GM23338 (cell line): Measurements from ENCODE around the gene BCL2. TPM values are rescaled to one million over a fixed set of nuclear protein-coding genes. Genes with fewer than 3 reads are reported as not detected.

ENCODE experiments used
- ATAC-seq: fragments of 200-7000 bp; cut with Tn5 transposase; 3 replicates; pipeline ENCODE4 v1.9.1; 2020
- DNase-seq: peaks from one replicate; pipeline ENCODE4 v3.0.0-alpha.2; 2015; ENCODE audit warnings: low spot score
- H2AFZ ChIP-seq: fragments of 200-600 bp; sonication (generic); 2 replicates; pipeline ENCODE4 v1.8.0; 2016; ENCODE audit warnings: antibody characterized with exemption, mild to moderate bottlenecking, moderate library complexity
- H3F3A ChIP-seq: fragments of 200-600 bp; sonication (generic); replicated peaks from 2 replicates; pipeline ENCODE4 v1.8.0; 2017; ENCODE audit warnings: antibody characterized with exemption, mixed run types, low read depth
- H3K27ac ChIP-seq: fragments of 200-600 bp; sonication (generic); 2 replicates; pipeline ENCODE4 v1.6.1; 2016; ENCODE audit warnings: low read depth
- H3K27me3 ChIP-seq: fragments of 200-600 bp; sonication (generic); 2 replicates; pipeline ENCODE4 v1.8.0; 2016; ENCODE audit warnings: mild to moderate bottlenecking, mixed run types, moderate library complexity; ENCODE audit not compliant: insufficient read depth
- H3K36me3 ChIP-seq: fragments of 200-600 bp; sonication (generic); 2 replicates; pipeline ENCODE4 v1.8.0; 2016; ENCODE audit warnings: mild to moderate bottlenecking; ENCODE audit not compliant: insufficient read depth
- H3K4me1 ChIP-seq: fragments of 200-600 bp; sonication (generic); 2 replicates; pipeline ENCODE4 v1.8.0; 2016; ENCODE audit warnings: mild to moderate bottlenecking, moderate library complexity; ENCODE audit not compliant: insufficient read depth
- H3K4me2 ChIP-seq: fragments of 200-600 bp; sonication (generic); 2 replicates; pipeline ENCODE4 v1.7.1; 2017; ENCODE audit warnings: mixed run types
- H3K4me3 ChIP-seq: fragments of 200-600 bp; sonication (generic); 2 replicates; pipeline ENCODE4 v1.6.1; 2016; ENCODE audit warnings: mixed run types
- H3K79me2 ChIP-seq: fragments of 200-600 bp; sonication (generic); replicated peaks from 2 replicates; pipeline ENCODE4 v1.8.0; 2017; ENCODE audit warnings: mild to moderate bottlenecking; ENCODE audit not compliant: insufficient read depth
- H3K9me2 ChIP-seq: fragments of 200-600 bp; sonication (generic); 2 replicates; pipeline ENCODE4 v1.8.0; 2017; ENCODE audit not compliant: insufficient read depth
- H4K20me1 ChIP-seq: fragments of 200-600 bp; sonication (generic); replicated peaks from 2 replicates; pipeline ENCODE4 v1.8.0; 2017; ENCODE audit warnings: mild to moderate bottlenecking; ENCODE audit not compliant: insufficient read depth
- H3K27ac Mint-ChIP-seq: 2 replicates; pipeline ENCODE4 v1.8.0; 2020; ENCODE audit warnings: inconsistent platforms, mild to moderate bottlenecking, moderate library complexity, mixed read lengths
- H3K27me3 Mint-ChIP-seq: 3 replicates; pipeline ENCODE4 v1.8.0; 2022; ENCODE audit warnings: low read depth, mild to moderate bottlenecking, moderate library complexity, mixed read lengths, inconsistent platforms; ENCODE audit not compliant: insufficient read depth, poor library complexity
- H3K36me3 Mint-ChIP-seq: 3 replicates; pipeline ENCODE4 v1.8.0; 2021; ENCODE audit warnings: low read depth, mild to moderate bottlenecking, inconsistent platforms, moderate library complexity, mixed read lengths
- H3K4me1 Mint-ChIP-seq: 3 replicates; pipeline ENCODE4 v1.8.0; 2020; ENCODE audit warnings: mild to moderate bottlenecking, inconsistent platforms, mixed read lengths
- H3K4me3 Mint-ChIP-seq: 3 replicates; pipeline ENCODE4 v1.8.0; 2021; ENCODE audit warnings: moderate library complexity, mild to moderate bottlenecking, inconsistent platforms, mixed read lengths
- H3K9me3 Mint-ChIP-seq: 3 replicates; pipeline ENCODE4 v1.8.0; 2020; ENCODE audit warnings: moderate library complexity, mild to moderate bottlenecking, inconsistent platforms, mixed read lengths
- CREB1 ChIP-seq: fragments of 250-450 bp; sonication (Bioruptor Pico); IDR thresholded peaks from 2 replicates; pipeline ENCODE4 v1.5.0; 2020; ENCODE audit warnings: low read depth, mild to moderate bottlenecking, moderate library complexity
- EZH2 ChIP-seq: fragments of 200-600 bp; sonication (generic); IDR thresholded peaks from one replicate; pipeline ENCODE4 v1.8.0; 2017; ENCODE audit warnings: antibody characterized with exemption, mild to moderate bottlenecking, low read depth; ENCODE audit not compliant: unreplicated experiment
- EZH2phosphoT487 ChIP-seq: fragments of 200-600 bp; sonication (generic); IDR thresholded peaks from one replicate; pipeline ENCODE4 v1.8.1; 2018; ENCODE audit warnings: antibody characterized with exemption; ENCODE audit not compliant: unreplicated experiment
- JUNB ChIP-seq: IDR thresholded peaks from one replicate; pipeline ENCODE4 v1.6.1; 2016; ENCODE audit warnings: antibody characterized with exemption; ENCODE audit not compliant: unreplicated experiment
- NANOG ChIP-seq: IDR thresholded peaks from 2 replicates; pipeline ENCODE4 v1.6.1; 2016; ENCODE audit warnings: antibody characterized with exemption, borderline replicate concordance
- POLR2AphosphoS5 ChIP-seq: IDR thresholded peaks from 2 replicates; pipeline ENCODE4 v1.6.1; 2016; ENCODE audit warnings: antibody characterized with exemption, low read depth
- STAT1 ChIP-seq: IDR thresholded peaks from one replicate; pipeline ENCODE4 v1.6.1; 2016; ENCODE audit warnings: antibody characterized with exemption; ENCODE audit not compliant: unreplicated experiment
- ZNF114 ChIP-seq: fragments of 250-450 bp; sonication (Bioruptor Pico); IDR thresholded peaks from 2 replicates; pipeline ENCODE4 v1.5.0; 2020; ENCODE audit warnings: mild to moderate bottlenecking, moderate library complexity
- ZNF331 ChIP-seq: fragments of 250-450 bp; sonication (Bioruptor Pico); IDR thresholded peaks from 2 replicates; pipeline ENCODE4 v1.5.0; 2020; ENCODE audit warnings: low read depth, mild to moderate bottlenecking, moderate library complexity
- polyA plus RNA-seq: library from polyadenylated mRNA; unstranded; fragments of >200 nt; fragmentation: Nextera tagmentation; extraction: Ambion mirVana; gene quantifications from 2 replicates; pipeline ENCODE4 v1.2.1, GENCODE V29; 2016
- total RNA-seq: library from RNA; depleted of rRNA; stranded (reverse); fragments of >200 nt; shearing (Covaris generic); gene quantifications from 2 replicates; pipeline ENCODE4 v1.2.3, GENCODE V29; 2014
- TF ChIP-seq, protein P1 (sequence below): fragments of 250-450 bp; sonication (Bioruptor Pico); IDR thresholded peaks from 2 replicates; pipeline ENCODE4 v1.5.0; 2020; ENCODE audit warnings: mild to moderate bottlenecking, moderate library complexity
- TF ChIP-seq, protein P2 (sequence below): IDR thresholded peaks from one replicate; pipeline ENCODE4 v1.6.1; 2018; ENCODE audit warnings: antibody characterized with exemption; ENCODE audit not compliant: unreplicated experiment
- TF ChIP-seq, protein P3 (sequence below), 2 experiments: fragments of 200-600 bp in 1 of 2; sonication (generic) in 1 of 2; conservative IDR thresholded peaks; 2 replicates each; pipeline versions ENCODE4 v1.5.1 to v1.6.1; 2016 to 2017; ENCODE audit warnings: antibody characterized with exemption in 2 of 2, low read depth in 2 of 2, mild to moderate bottlenecking in 2 of 2, moderate library complexity in 1 of 2
- TF ChIP-seq, protein P4 (sequence below): IDR thresholded peaks from 2 replicates; pipeline ENCODE4 v1.6.1; 2016; ENCODE audit warnings: antibody characterized with exemption

The BCL2 gene
- total and polyA plus RNA-seq, 2 experiments from 2014 or later = 1.2 to 4.0 TPM

DNA sequence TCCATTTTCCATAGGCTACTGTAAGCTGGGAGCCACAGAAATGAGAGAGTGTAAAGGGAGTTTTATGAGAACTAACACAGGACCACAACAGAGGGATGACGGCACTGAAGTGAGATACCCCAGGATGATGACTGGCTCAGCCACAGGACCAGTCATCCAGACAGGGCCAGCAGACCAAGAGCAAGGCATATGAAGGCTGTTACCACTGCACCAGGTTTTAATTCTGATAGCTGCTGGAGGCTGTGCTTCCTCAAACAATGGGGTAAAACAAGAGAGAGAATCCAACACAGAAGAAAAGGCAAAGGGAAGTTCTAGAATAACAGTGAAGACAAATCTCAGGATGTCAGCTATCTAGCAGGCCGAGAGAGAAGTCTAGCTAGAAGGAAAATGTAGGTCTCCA, 94.9 kb downstream of the BCL2 start (continued):
- no peak for TF ChIP-seq STAT1

DNA sequence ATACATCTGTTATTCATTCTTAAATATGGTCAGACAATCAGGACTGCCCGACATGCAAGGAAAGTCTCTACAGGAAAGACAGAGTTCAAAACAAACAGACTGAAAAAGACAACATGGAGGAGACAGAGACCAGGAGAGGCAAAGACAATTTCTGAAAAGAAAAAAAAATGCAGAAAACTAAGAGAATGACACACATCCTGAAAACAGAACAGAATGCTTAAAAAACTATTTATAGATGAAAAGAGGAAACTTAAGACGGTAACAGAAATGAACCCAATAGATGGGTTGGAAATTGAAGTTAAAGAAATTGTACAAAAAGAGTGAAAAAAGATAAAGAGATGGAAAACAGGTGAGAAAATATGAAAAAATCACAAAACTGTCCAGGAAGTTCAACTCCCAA, 95.7 kb downstream of the BCL2 start:
- H3K27ac Mint-ChIP-seq = no peak overlapping the region
- no peak overlapping the region for H3K4me3 Mint-ChIP-seq
- no peak overlapping the region for H3K4me3 ChIP-seq
- H3K27me3 Mint-ChIP-seq = peaks cover 1% of the 10 kb centered on the region
- no peaks in the 10 kb centered on the region; the same call in 2 of the 3 replicates for H3K4me1 Mint-ChIP-seq
- ATAC-seq (no peak), DNase-seq (no peak)
- no peak overlapping the region for H3K4me2 ChIP-seq
- no peaks in the 10 kb centered on the region for H3K36me3 ChIP-seq
- no peaks in the 10 kb centered on the region for H3K79me2 ChIP-seq
- H3K4me1 ChIP-seq = no peaks in the 10 kb centered on the region
- H3K9me2 ChIP-seq = peaks cover 3% of the 10 kb centered on the region; the same call in 1 of the 2 replicates
- H3F3A ChIP-seq = no peaks in the 10 kb centered on the region
- peaks cover 3% of the 10 kb centered on the region for H3K36me3 Mint-ChIP-seq
- TF ChIP-seq, protein P1, sequence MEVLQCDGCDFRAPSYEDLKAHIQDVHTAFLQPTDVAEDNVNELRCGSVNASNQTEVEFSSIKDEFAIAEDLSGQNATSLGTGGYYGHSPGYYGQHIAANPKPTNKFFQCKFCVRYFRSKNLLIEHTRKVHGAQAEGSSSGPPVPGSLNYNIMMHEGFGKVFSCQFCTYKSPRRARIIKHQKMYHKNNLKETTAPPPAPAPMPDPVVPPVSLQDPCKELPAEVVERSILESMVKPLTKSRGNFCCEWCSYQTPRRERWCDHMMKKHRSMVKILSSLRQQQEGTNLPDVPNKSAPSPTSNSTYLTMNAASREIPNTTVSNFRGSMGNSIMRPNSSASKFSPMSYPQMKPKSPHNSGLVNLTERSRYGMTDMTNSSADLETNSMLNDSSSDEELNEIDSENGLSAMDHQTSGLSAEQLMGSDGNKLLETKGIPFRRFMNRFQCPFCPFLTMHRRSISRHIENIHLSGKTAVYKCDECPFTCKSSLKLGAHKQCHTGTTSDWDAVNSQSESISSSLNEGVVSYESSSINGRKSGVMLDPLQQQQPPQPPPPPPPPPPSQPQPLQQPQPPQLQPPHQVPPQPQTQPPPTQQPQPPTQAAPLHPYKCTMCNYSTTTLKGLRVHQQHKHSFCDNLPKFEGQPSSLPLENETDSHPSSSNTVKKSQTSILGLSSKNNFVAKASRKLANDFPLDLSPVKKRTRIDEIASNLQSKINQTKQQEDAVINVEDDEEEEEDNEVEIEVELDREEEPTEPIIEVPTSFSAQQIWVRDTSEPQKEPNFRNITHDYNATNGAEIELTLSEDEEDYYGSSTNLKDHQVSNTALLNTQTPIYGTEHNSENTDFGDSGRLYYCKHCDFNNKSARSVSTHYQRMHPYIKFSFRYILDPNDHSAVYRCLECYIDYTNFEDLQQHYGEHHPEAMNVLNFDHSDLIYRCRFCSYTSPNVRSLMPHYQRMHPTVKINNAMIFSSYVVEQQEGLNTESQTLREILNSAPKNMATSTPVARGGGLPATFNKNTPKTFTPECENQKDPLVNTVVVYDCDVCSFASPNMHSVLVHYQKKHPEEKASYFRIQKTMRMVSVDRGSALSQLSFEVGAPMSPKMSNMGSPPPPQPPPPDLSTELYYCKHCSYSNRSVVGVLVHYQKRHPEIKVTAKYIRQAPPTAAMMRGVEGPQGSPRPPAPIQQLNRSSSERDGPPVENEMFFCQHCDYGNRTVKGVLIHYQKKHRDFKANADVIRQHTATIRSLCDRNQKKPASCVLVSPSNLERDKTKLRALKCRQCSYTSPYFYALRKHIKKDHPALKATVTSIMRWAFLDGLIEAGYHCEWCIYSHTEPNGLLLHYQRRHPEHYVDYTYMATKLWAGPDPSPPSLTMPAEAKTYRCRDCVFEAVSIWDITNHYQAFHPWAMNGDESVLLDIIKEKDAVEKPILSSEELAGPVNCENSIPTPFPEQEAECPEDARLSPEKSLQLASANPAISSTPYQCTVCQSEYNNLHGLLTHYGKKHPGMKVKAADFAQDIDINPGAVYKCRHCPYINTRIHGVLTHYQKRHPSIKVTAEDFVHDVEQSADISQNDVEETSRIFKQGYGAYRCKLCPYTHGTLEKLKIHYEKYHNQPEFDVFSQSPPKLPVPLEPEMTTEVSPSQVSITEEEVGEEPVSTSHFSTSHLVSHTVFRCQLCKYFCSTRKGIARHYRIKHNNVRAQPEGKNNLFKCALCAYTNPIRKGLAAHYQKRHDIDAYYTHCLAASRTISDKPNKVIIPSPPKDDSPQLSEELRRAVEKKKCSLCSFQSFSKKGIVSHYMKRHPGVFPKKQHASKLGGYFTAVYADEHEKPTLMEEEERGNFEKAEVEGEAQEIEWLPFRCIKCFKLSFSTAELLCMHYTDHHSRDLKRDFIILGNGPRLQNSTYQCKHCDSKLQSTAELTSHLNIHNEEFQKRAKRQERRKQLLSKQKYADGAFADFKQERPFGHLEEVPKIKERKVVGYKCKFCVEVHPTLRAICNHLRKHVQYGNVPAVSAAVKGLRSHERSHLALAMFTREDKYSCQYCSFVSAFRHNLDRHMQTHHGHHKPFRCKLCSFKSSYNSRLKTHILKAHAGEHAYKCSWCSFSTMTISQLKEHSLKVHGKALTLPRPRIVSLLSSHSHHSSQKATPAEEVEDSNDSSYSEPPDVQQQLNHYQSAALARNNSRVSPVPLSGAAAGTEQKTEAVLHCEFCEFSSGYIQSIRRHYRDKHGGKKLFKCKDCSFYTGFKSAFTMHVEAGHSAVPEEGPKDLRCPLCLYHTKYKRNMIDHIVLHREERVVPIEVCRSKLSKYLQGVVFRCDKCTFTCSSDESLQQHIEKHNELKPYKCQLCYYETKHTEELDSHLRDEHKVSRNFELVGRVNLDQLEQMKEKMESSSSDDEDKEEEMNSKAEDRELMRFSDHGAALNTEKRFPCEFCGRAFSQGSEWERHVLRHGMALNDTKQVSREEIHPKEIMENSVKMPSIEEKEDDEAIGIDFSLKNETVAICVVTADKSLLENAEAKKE (CRISPR knock-in tag) = no peak
- TF ChIP-seq EZH2phosphoT487 = no peak
- no peak for TF ChIP-seq ZNF114 (CRISPR knock-in tag)
- TF ChIP-seq, protein P2, sequence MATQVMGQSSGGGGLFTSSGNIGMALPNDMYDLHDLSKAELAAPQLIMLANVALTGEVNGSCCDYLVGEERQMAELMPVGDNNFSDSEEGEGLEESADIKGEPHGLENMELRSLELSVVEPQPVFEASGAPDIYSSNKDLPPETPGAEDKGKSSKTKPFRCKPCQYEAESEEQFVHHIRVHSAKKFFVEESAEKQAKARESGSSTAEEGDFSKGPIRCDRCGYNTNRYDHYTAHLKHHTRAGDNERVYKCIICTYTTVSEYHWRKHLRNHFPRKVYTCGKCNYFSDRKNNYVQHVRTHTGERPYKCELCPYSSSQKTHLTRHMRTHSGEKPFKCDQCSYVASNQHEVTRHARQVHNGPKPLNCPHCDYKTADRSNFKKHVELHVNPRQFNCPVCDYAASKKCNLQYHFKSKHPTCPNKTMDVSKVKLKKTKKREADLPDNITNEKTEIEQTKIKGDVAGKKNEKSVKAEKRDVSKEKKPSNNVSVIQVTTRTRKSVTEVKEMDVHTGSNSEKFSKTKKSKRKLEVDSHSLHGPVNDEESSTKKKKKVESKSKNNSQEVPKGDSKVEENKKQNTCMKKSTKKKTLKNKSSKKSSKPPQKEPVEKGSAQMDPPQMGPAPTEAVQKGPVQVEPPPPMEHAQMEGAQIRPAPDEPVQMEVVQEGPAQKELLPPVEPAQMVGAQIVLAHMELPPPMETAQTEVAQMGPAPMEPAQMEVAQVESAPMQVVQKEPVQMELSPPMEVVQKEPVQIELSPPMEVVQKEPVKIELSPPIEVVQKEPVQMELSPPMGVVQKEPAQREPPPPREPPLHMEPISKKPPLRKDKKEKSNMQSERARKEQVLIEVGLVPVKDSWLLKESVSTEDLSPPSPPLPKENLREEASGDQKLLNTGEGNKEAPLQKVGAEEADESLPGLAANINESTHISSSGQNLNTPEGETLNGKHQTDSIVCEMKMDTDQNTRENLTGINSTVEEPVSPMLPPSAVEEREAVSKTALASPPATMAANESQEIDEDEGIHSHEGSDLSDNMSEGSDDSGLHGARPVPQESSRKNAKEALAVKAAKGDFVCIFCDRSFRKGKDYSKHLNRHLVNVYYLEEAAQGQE = no peak
- no peak for TF ChIP-seq JUNB
- TF ChIP-seq ZNF331 (CRISPR knock-in tag) = no peak
- no peak for TF ChIP-seq EZH2
- no peak for TF ChIP-seq CREB1 (CRISPR knock-in tag)
- TF ChIP-seq, protein P3, sequence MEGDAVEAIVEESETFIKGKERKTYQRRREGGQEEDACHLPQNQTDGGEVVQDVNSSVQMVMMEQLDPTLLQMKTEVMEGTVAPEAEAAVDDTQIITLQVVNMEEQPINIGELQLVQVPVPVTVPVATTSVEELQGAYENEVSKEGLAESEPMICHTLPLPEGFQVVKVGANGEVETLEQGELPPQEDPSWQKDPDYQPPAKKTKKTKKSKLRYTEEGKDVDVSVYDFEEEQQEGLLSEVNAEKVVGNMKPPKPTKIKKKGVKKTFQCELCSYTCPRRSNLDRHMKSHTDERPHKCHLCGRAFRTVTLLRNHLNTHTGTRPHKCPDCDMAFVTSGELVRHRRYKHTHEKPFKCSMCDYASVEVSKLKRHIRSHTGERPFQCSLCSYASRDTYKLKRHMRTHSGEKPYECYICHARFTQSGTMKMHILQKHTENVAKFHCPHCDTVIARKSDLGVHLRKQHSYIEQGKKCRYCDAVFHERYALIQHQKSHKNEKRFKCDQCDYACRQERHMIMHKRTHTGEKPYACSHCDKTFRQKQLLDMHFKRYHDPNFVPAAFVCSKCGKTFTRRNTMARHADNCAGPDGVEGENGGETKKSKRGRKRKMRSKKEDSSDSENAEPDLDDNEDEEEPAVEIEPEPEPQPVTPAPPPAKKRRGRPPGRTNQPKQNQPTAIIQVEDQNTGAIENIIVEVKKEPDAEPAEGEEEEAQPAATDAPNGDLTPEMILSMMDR (conservative IDR thresholded peaks at IDR 0.05; ENCODE audit: low read depth in 2 of 2) = no peak
- no peak for TF ChIP-seq NANOG
- TF ChIP-seq POLR2AphosphoS5 = no peak
- no peak for TF ChIP-seq STAT1
- TF ChIP-seq, protein P4, sequence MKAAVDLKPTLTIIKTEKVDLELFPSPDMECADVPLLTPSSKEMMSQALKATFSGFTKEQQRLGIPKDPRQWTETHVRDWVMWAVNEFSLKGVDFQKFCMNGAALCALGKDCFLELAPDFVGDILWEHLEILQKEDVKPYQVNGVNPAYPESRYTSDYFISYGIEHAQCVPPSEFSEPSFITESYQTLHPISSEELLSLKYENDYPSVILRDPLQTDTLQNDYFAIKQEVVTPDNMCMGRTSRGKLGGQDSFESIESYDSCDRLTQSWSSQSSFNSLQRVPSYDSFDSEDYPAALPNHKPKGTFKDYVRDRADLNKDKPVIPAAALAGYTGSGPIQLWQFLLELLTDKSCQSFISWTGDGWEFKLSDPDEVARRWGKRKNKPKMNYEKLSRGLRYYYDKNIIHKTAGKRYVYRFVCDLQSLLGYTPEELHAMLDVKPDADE = no peak
- H2AFZ ChIP-seq = no peak overlapping the region
- no peaks in the 10 kb centered on the region for H4K20me1 ChIP-seq
- H3K9me3 Mint-ChIP-seq = peaks cover 4% of the 10 kb centered on the region; the same call in 2 of the 3 replicates
- H3K27ac ChIP-seq = no peak overlapping the region
- no peaks in the 10 kb centered on the region for H3K27me3 ChIP-seq
